Activated naive CD4-positive, alpha-beta T cell treated with anti-CD3 and anti-CD28 coated beads, Interleukin-2, amount 50 U/mL, for 72 hours (primary cell): ENCODE measurements around the gene GARIN5B. TPM values are rescaled to one million over a fixed set of nuclear protein-coding genes. Genes with fewer than 3 reads are reported as not detected.

Experiments used
- ATAC-seq, 2 donors: fragments of 150-1000 bp; cut with Tn5 transposase; 2 replicates each; pipeline ENCODE4 v1.10.0; 2021; ENCODE audit warnings: mild to moderate bottlenecking in 2 of 2, moderate library complexity in 2 of 2
- DNase-seq, 2 donors: peaks; one replicate each; pipeline ENCODE4 v3.0.0; 2021 to 2022; ENCODE audit warnings: low spot score in 2 of 2
- H3K27ac Mint-ChIP-seq, 2 donors: one replicate each; pipeline ENCODE4 v1.8.0; 2022; ENCODE audit warnings: mild to moderate bottlenecking in 2 of 2, mixed read lengths in 2 of 2
- H3K36me3 Mint-ChIP-seq, 2 donors: one replicate each; pipeline ENCODE4 v1.8.0; 2022; ENCODE audit warnings: mixed read lengths in 2 of 2
- H3K9me3 Mint-ChIP-seq, 2 donors: one replicate each; pipeline ENCODE4 v1.8.0; 2022; ENCODE audit warnings: mixed read lengths in 2 of 2
- total RNA-seq, 2 donors: library from RNA; stranded (reverse); gene quantifications; one replicate each; pipeline ENCODE4 v1.2.3, GENCODE V29; 2022

The GARIN5B gene
- total RNA-seq, 2 donors from 2014 or later, result not detected

DNA sequence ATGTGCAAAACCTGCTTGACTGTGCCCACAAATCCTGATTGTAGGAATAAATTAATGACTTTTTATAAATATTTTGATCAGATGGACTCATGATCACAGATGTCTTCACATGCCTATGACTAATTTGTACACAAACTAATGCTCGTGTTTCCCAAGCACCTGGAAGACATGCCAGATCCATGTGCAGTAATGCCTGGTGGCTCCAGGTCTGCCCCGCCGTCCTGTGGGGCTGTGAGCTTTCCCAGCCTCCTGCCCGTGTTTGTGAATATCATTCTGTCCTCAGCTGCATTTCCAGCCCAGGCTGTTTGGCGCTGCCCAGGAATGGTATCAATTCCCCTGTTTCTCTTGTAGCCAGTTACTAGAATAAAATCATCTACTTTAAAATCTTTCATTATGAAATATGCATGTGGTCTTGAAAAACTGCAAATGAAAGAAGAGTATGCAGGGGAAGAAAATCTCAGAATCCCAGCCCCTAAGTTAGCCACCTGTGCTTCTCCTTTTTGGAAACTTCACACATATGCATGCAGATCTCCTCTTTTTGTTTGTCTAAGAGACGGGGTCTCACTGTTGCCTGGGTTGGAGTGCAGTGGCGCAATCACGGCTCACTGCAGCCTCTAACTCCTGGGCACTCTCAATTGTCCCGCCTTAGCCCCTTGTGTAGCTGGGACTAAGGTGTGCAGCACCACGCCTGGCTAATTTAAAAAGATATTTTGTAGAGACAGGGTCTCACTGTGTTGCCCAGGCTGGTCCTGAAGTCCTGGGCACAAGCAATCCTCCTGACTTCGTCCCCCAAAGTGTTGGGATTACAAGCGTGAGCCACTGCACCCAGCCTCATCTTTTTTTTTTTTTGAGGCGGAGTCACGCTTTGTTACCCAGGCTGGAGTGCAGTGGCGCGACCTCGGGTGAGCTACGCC lies 28.9 kb upstream of the GARIN5B start:
- Mint-ChIP-seq H3K36me3 (peaks cover 11 to 20% of the 10 kb centered on the region in 2 donors), H3K9me3 (no peaks in the 10 kb centered on the region), H3K27ac (peak overlapping the region; percentile 64 to 75)
- ATAC-seq, result no peak
- DNase-seq, result no peak

DNA sequence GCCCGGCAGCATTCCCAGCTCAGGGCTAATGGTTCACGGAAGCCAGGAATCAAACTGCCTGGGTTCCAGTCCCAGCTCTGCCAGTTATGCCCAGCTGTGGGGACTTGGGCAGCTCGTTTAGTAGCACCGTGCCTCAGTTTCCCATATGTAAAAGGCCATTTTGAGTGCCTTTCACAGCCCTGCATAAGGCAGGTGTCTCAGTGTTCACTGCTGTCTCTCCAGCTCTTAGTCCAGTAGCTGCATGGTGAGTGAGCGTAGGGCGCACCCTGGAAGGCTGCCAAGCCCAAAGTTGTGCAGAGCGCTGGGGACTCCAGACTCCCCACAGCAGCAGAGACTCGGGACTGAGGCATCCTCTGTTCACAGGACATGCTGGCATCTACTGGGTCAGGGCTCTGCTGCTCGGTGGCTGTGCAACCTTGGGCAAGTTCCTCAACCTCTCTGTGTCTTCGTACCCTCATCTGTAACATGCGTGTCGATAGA lies 28.2 kb upstream of the GARIN5B start:
- peak overlapping the region; percentile 73 to 75 for H3K27ac Mint-ChIP-seq
- H3K9me3 Mint-ChIP-seq, result no peaks in the 10 kb centered on the region

DNA sequence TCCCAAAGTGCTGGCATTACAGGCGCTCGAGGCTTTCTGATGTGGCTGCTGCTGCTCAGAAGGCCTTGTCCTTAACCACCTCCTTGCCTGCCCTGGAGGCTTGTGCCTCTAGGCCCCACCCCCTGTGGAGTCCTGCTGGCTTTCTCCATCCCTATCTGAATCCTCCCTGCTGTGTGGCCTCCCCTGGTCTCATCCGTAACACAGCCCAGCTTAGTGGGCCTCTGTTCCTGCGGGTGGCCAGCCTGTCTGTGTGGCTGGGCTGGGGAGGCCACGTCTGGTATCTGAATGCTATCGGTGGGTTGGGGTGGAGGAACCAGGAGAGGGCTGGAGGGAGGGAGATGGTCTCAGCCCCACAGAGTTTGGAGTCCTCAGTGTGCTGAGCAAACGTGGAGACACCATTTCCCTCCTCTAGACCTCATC lies 27.4 kb upstream of the GARIN5B start:
- H3K9me3 Mint-ChIP-seq, result no peaks in the 10 kb centered on the region
- ATAC-seq, result no peak
- no peak for DNase-seq
- H3K36me3 Mint-ChIP-seq, result peaks cover 26 to 35% of the 10 kb centered on the region in 2 donors
- H3K27ac Mint-ChIP-seq, result peak overlapping the region; percentile 73 to 91

More for the DNA sequence above, 28.2 kb upstream of the GARIN5B start:
- ATAC-seq (no peak), DNase-seq (no peak)
- peaks cover 19 to 28% of the 10 kb centered on the region in 2 donors for H3K36me3 Mint-ChIP-seq

DNA sequence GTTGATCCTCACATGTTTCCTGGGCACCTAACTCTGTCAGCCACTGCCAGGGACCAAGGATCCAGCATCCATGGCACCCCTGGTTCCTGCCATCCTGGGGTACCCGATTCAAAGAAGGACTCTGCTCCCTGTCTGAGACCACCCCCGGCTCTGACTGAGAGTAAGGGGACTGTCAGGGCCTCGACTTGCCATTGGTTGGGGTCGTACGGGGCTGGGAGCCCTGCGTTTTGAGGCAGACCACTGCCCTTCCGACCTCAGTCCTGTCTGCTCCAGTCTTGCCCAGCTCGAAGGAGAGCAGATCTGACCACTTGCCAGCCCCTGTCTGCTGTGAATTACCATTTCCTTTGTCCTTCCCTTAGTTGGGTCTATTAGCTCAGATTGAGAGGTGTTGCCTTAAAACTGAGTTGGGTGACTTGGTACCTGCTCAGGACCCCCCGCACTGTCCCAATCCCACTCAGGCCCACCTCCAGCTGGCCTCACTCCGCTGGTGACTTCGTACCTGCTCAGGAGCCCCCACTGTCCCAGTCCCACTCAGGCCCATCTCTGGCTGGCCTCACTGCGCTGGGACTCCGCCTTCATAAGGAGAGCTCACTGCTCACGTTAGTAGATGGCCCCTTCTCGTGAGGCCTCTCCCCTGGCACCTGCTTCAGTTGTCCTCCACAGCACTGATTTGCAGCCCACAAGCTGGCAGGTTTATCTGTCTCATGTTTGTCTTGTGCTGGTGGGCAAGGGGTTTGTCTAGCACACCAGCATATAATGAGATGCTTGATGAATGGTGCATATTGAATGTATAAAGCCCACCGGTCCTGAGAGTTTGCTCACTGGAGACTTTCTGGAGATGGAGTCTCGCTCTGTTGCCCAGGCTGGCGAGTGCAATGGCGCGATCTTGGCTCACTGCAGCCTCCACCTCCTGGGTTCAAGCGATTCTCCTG lies 26.6 kb upstream of the GARIN5B start:
- Mint-ChIP-seq H3K36me3 (peaks cover 29 to 35% of the 10 kb centered on the region in 2 donors), H3K9me3 (no peaks in the 10 kb centered on the region), H3K27ac (peak overlapping the region; percentile 73 to 91)
- ATAC-seq (no peak), DNase-seq (no peak)

DNA sequence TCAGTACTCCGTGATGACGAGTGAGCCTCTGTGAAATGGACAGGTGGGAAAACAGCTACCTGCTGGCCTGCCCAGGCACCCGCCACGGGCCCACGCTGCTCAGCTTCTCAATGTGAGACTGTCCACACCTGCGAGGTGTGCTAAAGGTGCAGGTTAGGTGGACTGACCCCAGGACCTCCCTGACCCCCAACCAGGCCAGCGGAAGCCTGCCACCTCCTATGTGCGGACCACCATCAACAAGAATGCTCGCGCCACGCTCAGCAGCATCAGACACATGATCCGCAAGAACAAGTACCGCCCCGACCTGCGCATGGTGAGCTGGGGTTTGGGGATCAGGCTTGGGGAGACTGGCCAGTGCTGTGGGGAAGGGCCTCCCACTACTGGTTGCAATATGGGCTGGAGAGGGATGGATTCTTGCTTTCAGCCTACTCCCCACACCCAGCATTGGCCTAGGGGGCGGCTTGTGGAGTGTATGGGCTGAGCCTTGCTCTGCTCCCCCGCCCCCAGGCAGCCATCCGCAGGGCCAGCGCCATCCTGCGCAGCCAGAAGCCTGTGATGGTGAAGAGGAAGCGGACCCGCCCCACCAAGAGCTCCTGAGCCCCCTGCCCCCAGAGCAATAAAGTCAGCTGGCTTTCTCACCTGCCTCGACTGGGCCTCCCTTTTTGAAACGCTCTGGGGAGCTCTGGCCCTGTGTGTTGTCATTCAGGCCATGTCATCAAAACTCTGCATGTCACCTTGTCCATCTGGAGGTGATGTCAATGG lies 24.9 kb upstream of the GARIN5B start:
- no peak for DNase-seq
- no peaks in the 10 kb centered on the region for H3K9me3 Mint-ChIP-seq
- ATAC-seq, result no peak
- peaks cover 34 to 41% of the 10 kb centered on the region in 2 donors for H3K36me3 Mint-ChIP-seq
- peak overlapping the region; percentile 96 to 100 for H3K27ac Mint-ChIP-seq

- Mint-ChIP-seq H3K27ac (peak overlapping the region; percentile 96 to 100), H3K36me3 (peaks cover 34 to 55% of the 10 kb centered on the region in 2 donors), H3K9me3 (peaks cover 0 to 6% of the 10 kb centered on the region in 2 donors)
- DNase-seq (no peak), ATAC-seq (no peak)
These were observed 23.5 kb upstream of the GARIN5B start for GRCh38 chr19:55386493-55386971.

DNA sequence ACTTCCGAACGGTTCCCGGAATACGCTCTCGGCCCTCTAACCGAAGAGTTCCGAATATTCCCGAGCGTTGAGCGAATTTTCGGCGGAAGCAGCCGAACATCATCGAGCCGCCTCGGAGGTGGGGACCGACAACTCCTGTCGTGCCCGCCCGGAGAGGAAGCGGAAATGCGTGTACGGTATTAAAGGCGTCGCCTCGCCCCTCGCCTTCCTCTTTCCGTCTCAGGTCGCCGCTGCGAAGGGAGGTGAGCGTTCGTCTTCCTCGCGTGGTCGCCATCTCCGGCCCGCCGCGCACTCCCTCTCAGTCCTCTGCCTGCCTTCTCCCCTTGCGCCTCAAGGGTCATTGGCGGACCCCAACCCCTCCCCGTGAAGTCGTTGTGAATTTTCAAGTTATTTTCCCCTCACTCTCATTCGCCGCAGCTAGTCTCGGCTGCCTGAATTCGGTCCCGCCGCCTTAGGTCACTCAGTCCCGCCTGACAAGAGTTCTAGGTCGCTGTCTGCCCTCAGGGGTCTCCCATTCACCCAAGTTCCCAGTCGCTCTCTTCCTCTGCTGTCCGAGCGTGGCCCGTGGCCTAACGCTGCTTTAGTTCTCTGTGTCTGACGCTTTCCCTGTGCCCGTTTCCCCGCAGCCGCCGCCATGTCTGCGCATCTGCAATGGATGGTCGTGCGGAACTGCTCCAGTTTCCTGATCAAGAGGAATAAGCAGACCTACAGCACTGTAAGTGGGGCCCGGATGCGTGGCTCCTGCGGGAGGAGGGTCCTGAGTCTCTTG lies 22.8 kb upstream of the GARIN5B start, which contains the start of gene RPL28:
Gene RPL28 (plus strand): TSS at position 209 of the 769 bp plus-strand sequence. CDS start 426 bp downstream, at position 635.
- ATAC-seq (peak; percentile 74 to 78), DNase-seq (peak; percentile 98 to 99)
- Mint-ChIP-seq H3K36me3 (peaks cover 34 to 56% of the 10 kb centered on the region in 2 donors), H3K9me3 (peaks cover 0 to 6% of the 10 kb centered on the region in 2 donors), H3K27ac (peak within 1 kb of the TSS; percentile 96 to 100)

GRCh38 chr19:55384920-55385723 lies 22.1 kb upstream of the GARIN5B start:
- Mint-ChIP-seq H3K9me3 (peaks cover 0 to 6% of the 10 kb centered on the region in 2 donors), H3K36me3 (peaks cover 34 to 56% of the 10 kb centered on the region in 2 donors), H3K27ac (peak overlapping the region; percentile 96 to 100)
- ATAC-seq (peak; percentile 82 to 85), DNase-seq (peak; percentile 91 to 97)

- Mint-ChIP-seq H3K9me3 (peaks cover 0 to 6% of the 10 kb centered on the region in 2 donors), H3K27ac (peak within 1 kb of the TSS; percentile 96 to 100), H3K36me3 (peaks cover 34 to 51% of the 10 kb centered on the region in 2 donors)
- peak in 1 of 2 donors; percentile 63 for DNase-seq
- ATAC-seq, result peak; percentile 8 to 21
These were observed 21.3 kb upstream of the GARIN5B start, which contains the start of gene TMEM238 for GRCh38 chr19:55384131-55384919. TSS of gene TMEM238 (minus strand) at chr19:55384292. CDS start at chr19:55384259, 33 bp downstream.

- DNase-seq (peak in 1 of 2 donors; percentile 57), ATAC-seq (peak; percentile 28 to 39)
- H3K9me3 Mint-ChIP-seq, result peaks cover 0 to 6% of the 10 kb centered on the region in 2 donors
- peaks cover 33 to 49% of the 10 kb centered on the region in 2 donors for H3K36me3 Mint-ChIP-seq
- H3K27ac Mint-ChIP-seq, result peak overlapping the region; percentile 85 to 96
These were observed 20.4 kb upstream of the GARIN5B start for GRCh38 chr19:55383279-55384130.

GRCh38 chr19:55382522-55383054 lies 19.5 kb upstream of the GARIN5B start:
- no peak for ATAC-seq
- Mint-ChIP-seq H3K27ac (peak overlapping the region; percentile 85 to 96), H3K36me3 (peaks cover 28 to 42% of the 10 kb centered on the region in 2 donors)

GRCh38 chr19:55382013-55382412 lies 19.0 kb upstream of the GARIN5B start:
- Mint-ChIP-seq H3K27ac (no peak overlapping the region), H3K9me3 (peaks cover 0 to 6% of the 10 kb centered on the region in 2 donors), H3K36me3 (peaks cover 23 to 36% of the 10 kb centered on the region in 2 donors)
- no peak for DNase-seq
- ATAC-seq, result no peak

More at GRCh38 chr19:55382522-55383054, 19.5 kb upstream of the GARIN5B start:
- DNase-seq, result no peak
- H3K9me3 Mint-ChIP-seq, result peaks cover 0 to 6% of the 10 kb centered on the region in 2 donors
